ENCODE results near the gene TYRP1.

TYRP1 gene

GRCh38 chr9:12732971-12733370 lies 39.8 kb downstream of the TYRP1 start:
- Mint-ChIP-seq H3K27me3 (no peaks in the 10 kb centered on the region), H3K36me3 (ENCODE audit: low read depth) (no peaks in the 10 kb centered on the region), H3K27ac (no peak overlapping the region), H3K4me1 (ENCODE audit: low read depth) (no peaks in the 10 kb centered on the region), H3K9me3 (peaks cover 27% of the 10 kb centered on the region), H3K4me3 (no peak overlapping the region)
- DNase-seq = no peak

- Mint-ChIP-seq H3K36me3 (ENCODE audit: low read depth) (no peaks in the 10 kb centered on the region), H3K9me3 (peaks cover 36% of the 10 kb centered on the region), H3K4me1 (ENCODE audit: low read depth) (no peaks in the 10 kb centered on the region), H3K27ac (no peak overlapping the region), H3K4me3 (no peak overlapping the region), H3K27me3 (no peaks in the 10 kb centered on the region)
- no peak for DNase-seq
Measured at GRCh38 chr9:12735665-12736064, 42.5 kb downstream of the TYRP1 start.

- peaks cover 31% of the 10 kb centered on the region for H3K9me3 Mint-ChIP-seq
- DNase-seq = no peak
- H3K36me3 Mint-ChIP-seq (ENCODE audit: low read depth) = no peaks in the 10 kb centered on the region
- H3K27ac Mint-ChIP-seq = no peak overlapping the region
- no peaks in the 10 kb centered on the region for H3K27me3 Mint-ChIP-seq
- no peak overlapping the region for H3K4me3 Mint-ChIP-seq
- H3K4me1 Mint-ChIP-seq (ENCODE audit: low read depth) = no peaks in the 10 kb centered on the region
Measured at GRCh38 chr9:12737871-12738270, 44.7 kb downstream of the TYRP1 start.

GRCh38 chr9:12739014-12739652 lies 45.9 kb downstream of the TYRP1 start:
- no peaks in the 10 kb centered on the region for H3K27me3 Mint-ChIP-seq
- H3K4me3 Mint-ChIP-seq = no peak overlapping the region
- H3K4me1 Mint-ChIP-seq (ENCODE audit: low read depth) = no peaks in the 10 kb centered on the region
- H3K27ac Mint-ChIP-seq = no peak overlapping the region
- DNase-seq = no peak
- H3K9me3 Mint-ChIP-seq = peaks cover 30% of the 10 kb centered on the region
- H3K36me3 Mint-ChIP-seq (ENCODE audit: low read depth) = no peaks in the 10 kb centered on the region

GRCh38 chr9:12740845-12741244 lies 47.7 kb downstream of the TYRP1 start:
- H3K27me3 Mint-ChIP-seq = no peaks in the 10 kb centered on the region
- H3K4me3 Mint-ChIP-seq = no peak overlapping the region
- H3K4me1 Mint-ChIP-seq (ENCODE audit: low read depth) = no peaks in the 10 kb centered on the region
- no peak for DNase-seq
- H3K9me3 Mint-ChIP-seq = peaks cover 28% of the 10 kb centered on the region
- no peak overlapping the region for H3K27ac Mint-ChIP-seq
- no peaks in the 10 kb centered on the region for H3K36me3 Mint-ChIP-seq (ENCODE audit: low read depth)

GRCh38 chr9:12748016-12748415 lies 54.8 kb downstream of the TYRP1 start:
- DNase-seq = no peak
- no peak overlapping the region for H3K27ac Mint-ChIP-seq
- H3K4me3 Mint-ChIP-seq = no peak overlapping the region
- no peaks in the 10 kb centered on the region for H3K27me3 Mint-ChIP-seq
- no peaks in the 10 kb centered on the region for H3K36me3 Mint-ChIP-seq (ENCODE audit: low read depth)
- H3K4me1 Mint-ChIP-seq (ENCODE audit: low read depth) = no peaks in the 10 kb centered on the region
- H3K9me3 Mint-ChIP-seq = peaks cover 33% of the 10 kb centered on the region

GRCh38 chr9:12748954-12749353 lies 55.8 kb downstream of the TYRP1 start:
- DNase-seq = no peak
- no peaks in the 10 kb centered on the region for H3K4me1 Mint-ChIP-seq (ENCODE audit: low read depth)
- H3K4me3 Mint-ChIP-seq = no peak overlapping the region
- no peaks in the 10 kb centered on the region for H3K36me3 Mint-ChIP-seq (ENCODE audit: low read depth)
- H3K27ac Mint-ChIP-seq = no peak overlapping the region
- H3K27me3 Mint-ChIP-seq = no peaks in the 10 kb centered on the region
- peaks cover 29% of the 10 kb centered on the region for H3K9me3 Mint-ChIP-seq

GRCh38 chr9:12753931-12754330 lies 60.7 kb downstream of the TYRP1 start:
- Mint-ChIP-seq H3K36me3 (ENCODE audit: low read depth) (no peaks in the 10 kb centered on the region), H3K4me3 (no peak overlapping the region), H3K4me1 (ENCODE audit: low read depth) (no peaks in the 10 kb centered on the region), H3K27me3 (no peaks in the 10 kb centered on the region), H3K27ac (no peak overlapping the region), H3K9me3 (peaks cover 12% of the 10 kb centered on the region)
- DNase-seq = no peak

GRCh38 chr9:12759761-12760160 lies 66.6 kb downstream of the TYRP1 start:
- no peak for DNase-seq
- no peak overlapping the region for H3K27ac Mint-ChIP-seq
- no peaks in the 10 kb centered on the region for H3K36me3 Mint-ChIP-seq (ENCODE audit: low read depth)
- peaks cover 12% of the 10 kb centered on the region for H3K9me3 Mint-ChIP-seq
- no peak overlapping the region for H3K4me3 Mint-ChIP-seq
- no peaks in the 10 kb centered on the region for H3K27me3 Mint-ChIP-seq
- no peaks in the 10 kb centered on the region for H3K4me1 Mint-ChIP-seq (ENCODE audit: low read depth)
